ENCODE measurements around the gene ERF.

ERF gene

DNA sequence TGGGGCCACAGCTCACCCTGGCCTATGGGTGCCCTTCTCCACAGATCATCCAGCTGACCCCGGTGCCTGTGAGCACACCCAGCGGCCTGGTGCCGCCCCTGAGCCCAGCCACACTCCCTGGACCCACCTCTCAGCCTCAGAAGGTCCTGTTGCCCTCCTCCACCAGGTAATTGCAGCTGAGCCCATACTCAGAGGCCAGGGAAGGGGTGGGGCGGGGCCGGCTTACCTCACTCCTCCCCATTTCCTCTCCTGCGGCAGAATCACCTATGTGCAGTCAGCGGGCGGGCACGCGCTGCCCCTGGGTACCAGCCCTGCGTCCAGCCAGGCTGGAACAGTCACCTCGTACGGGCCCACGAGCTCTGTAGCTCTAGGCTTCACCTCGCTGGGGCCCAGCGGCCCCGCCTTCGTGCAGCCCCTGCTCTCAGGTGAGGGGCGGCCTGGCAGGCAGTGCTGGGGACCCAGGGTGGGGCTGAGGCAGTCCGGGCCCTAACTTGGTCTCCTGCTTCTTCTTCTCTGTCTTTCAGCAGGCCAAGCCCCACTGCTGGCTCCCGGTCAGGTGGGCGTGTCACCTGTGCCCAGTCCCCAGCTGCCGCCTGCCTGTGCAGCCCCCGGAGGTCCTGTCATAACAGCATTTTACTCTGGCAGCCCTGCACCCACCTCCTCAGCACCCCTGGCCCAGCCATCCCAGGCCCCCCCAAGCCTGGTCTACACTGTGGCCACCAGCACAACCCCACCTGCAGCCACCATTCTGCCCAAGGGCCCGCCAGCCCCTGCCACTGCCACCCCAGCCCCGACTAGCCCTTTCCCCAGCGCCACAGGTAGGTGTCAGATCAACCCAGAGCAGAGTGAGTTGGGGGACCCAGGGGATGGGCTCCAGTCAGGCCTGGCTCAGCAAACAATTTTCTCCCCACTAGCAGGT, 37.4 kb upstream of the ERF start:
- H3K4me1 ChIP-seq (ENCODE audit: control insufficient read depth, insufficient read depth, low read length), result peaks cover 2% of the 10 kb centered on the region
- H3K4me3 ChIP-seq (ENCODE audit: low read length), result no peak overlapping the region
- no peak overlapping the region for H3K27ac ChIP-seq (ENCODE audit: low read depth, low read length)
- H3K36me3 ChIP-seq (ENCODE audit: control insufficient read depth, insufficient read depth, low read length), result peaks cover 48% of the 10 kb centered on the region
- no peaks in the 10 kb centered on the region for H3K27me3 ChIP-seq (ENCODE audit: control insufficient read depth, insufficient read depth, low read length)
- no peak overlapping the region for H3K9ac ChIP-seq (ENCODE audit: low read length)

DNA sequence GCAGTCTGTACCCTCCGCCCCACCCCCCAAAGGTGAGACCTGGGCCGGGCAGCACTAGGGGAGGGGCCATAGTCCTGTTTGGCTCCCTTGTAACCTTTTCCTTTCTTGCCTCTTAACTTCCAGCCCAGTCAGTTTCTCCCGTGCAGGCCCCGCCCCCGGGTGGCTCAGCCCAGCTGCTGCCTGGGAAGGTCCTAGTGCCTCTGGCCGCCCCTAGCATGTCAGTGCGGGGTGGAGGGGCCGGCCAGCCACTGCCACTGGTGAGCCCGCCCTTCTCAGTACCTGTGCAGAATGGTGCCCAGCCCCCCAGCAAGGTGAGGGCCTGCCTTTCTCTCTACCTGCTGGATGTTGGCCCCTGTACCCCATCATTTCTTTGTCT, 36.5 kb upstream of the ERF start:
- H3K27me3 ChIP-seq (ENCODE audit: control insufficient read depth, insufficient read depth, low read length), result no peaks in the 10 kb centered on the region
- peaks cover 48% of the 10 kb centered on the region for H3K36me3 ChIP-seq (ENCODE audit: control insufficient read depth, insufficient read depth, low read length)
- peaks cover 2% of the 10 kb centered on the region for H3K4me1 ChIP-seq (ENCODE audit: control insufficient read depth, insufficient read depth, low read length)
- H3K9ac ChIP-seq (ENCODE audit: low read length), result no peak overlapping the region
- no peak overlapping the region for H3K27ac ChIP-seq (ENCODE audit: low read depth, low read length)
- H3K4me3 ChIP-seq (ENCODE audit: low read length), result no peak overlapping the region

DNA sequence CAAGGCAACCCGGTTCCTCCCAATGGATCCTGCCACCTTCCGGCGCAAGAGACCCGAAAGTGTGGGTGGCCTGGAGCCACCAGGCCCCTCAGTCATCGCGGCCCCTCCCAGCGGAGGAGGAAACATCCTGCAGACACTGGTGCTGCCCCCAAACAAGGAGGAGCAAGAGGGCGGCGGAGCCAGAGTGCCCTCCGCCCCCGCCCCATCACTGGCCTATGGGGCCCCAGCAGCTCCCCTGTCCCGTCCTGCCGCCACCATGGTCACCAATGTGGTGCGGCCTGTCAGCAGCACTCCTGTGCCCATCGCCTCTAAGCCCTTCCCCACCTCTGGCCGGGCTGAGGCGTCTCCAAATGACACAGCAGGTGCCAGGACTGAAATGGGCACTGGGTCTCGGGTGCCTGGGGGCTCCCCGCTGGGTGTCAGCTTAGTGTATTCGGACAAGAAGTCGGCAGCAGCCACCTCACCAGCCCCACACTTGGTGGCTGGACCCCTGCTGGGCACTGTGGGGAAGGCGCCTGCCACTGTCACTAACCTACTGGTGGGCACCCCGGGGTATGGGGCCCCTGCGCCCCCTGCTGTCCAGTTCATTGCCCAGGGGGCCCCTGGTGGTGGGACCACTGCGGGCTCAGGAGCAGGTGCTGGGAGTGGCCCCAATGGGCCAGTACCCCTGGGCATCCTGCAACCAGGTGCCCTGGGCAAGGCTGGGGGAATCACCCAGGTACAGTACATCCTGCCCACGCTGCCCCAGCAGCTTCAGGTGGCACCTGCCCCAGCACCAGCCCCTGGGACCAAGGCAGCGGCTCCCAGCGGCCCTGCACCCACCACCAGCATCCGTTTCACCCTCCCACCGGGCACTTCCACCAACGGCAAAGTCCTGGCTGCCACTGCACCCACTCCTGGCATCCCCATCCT, 35.9 kb upstream of the ERF start:
- peaks cover 48% of the 10 kb centered on the region for H3K36me3 ChIP-seq (ENCODE audit: control insufficient read depth, insufficient read depth, low read length)
- no peaks in the 10 kb centered on the region for H3K27me3 ChIP-seq (ENCODE audit: control insufficient read depth, insufficient read depth, low read length)
- H3K9ac ChIP-seq (ENCODE audit: low read length), result no peak overlapping the region
- H3K4me3 ChIP-seq (ENCODE audit: low read length), result no peak overlapping the region
- H3K4me1 ChIP-seq (ENCODE audit: control insufficient read depth, insufficient read depth, low read length), result peaks cover 5% of the 10 kb centered on the region
- no peak overlapping the region for H3K27ac ChIP-seq (ENCODE audit: low read depth, low read length)

DNA sequence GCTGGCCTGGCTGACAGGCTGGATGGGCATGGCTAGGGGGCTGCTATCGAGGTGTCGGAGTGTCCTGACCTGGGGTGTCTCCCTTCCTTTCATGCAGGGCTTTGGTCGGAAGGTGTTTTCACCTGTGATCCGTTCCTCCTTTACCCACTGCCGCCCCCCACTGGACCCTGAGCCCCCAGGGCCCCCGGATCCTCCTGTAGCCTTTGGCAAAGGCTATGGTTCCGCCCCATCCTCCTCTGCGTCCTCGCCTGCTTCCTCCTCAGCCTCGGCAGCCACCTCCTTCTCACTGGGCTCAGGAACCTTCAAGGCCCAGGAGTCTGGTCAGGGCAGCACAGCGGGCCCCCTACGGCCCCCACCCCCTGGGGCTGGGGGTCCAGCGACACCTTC, 35.2 kb upstream of the ERF start:
- peaks cover 12% of the 10 kb centered on the region for H3K4me1 ChIP-seq (ENCODE audit: control insufficient read depth, insufficient read depth, low read length)
- H3K27me3 ChIP-seq (ENCODE audit: control insufficient read depth, insufficient read depth, low read length), result no peaks in the 10 kb centered on the region
- H3K9ac ChIP-seq (ENCODE audit: low read length), result no peak overlapping the region
- no peak overlapping the region for H3K27ac ChIP-seq (ENCODE audit: low read depth, low read length)
- peaks cover 46% of the 10 kb centered on the region for H3K36me3 ChIP-seq (ENCODE audit: control insufficient read depth, insufficient read depth, low read length)
- no peak overlapping the region for H3K4me3 ChIP-seq (ENCODE audit: low read length)

DNA sequence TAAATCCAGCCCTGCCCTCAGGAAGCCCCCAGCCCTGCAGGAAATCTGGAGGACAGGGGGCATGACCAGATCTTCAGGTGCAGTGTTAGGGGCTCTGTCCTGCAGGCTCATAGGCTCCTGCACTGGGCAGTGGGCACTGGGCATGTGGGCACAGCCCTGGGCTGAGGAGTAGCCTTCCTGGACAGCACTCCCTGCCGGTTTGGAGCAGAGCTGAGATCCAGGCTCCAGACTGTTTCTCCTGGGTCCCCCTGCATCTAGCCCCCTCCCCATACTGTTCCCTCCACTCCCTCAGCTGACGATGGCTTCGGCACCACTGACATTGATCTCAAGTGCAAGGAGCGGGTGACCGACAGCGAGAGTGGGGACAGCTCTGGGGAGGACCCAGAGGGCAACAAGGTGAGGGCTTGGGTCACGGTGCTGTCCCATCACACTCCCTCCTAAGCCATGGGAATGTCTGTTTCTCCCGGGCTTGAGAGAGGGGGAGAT, 34.7 kb upstream of the ERF start:
- Histone ChIP-seq H3K27ac (ENCODE audit: low read depth, low read length) (no peak overlapping the region), H3K9ac (ENCODE audit: low read length) (no peak overlapping the region), H3K27me3 (ENCODE audit: control insufficient read depth, insufficient read depth, low read length) (no peaks in the 10 kb centered on the region), H3K4me3 (ENCODE audit: low read length) (no peak overlapping the region), H3K4me1 (ENCODE audit: control insufficient read depth, insufficient read depth, low read length) (peaks cover 16% of the 10 kb centered on the region), H3K36me3 (ENCODE audit: control insufficient read depth, insufficient read depth, low read length) (peaks cover 46% of the 10 kb centered on the region)

DNA sequence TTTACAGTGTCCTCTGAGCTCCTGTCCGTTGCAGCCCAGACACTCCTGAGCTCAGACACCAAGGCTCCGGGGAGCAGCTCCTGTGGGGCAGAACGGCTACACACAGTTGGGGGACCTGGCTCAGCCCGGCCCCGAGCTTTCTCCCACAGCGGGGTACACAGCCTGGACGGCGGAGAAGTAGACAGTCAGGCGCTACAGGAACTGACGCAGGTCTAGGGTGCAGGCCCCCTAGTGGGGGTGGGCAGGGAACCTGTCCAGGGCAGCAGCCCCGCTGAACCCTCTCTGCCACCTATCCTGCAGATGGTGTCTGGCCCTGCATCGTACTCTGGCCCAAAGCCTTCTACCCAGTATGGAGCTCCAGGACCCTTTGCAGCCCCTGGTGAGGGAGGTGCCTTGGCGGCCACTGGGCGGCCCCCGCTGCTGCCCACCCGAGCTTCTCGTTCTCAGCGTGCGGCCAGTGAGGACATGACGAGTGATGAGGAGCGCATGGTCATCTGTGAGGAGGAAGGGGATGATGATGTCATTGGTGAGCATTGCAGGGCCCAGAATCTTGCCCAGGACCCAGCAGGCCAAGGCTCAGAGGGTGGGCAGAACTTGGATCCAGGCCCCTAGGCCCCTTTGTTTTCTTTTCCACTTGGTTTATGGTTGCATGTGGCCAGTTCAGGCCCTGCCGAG, 34.1 kb upstream of the ERF start:
- no peak overlapping the region for H3K27ac ChIP-seq (ENCODE audit: low read depth, low read length)

DNA sequence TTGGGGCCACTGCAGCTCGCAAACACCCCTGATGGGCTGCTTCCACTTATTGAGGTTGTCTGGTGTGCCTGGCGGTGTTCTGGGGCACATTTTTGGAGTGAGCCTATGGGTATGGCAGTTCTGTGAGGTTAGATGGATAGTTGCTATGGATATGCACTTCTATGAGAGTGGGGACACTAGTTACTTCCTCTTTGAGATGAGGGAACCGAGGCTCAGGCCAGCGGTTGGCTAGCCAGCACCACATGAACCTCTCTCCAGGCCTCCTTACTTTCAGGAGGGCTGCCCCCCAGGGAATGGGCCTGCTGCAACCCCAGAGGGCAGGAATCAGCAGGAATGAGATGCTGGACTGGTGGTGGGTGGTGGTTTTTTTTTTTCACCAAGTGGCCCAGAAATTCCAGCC, 33.5 kb upstream of the ERF start:
- Histone ChIP-seq H3K36me3 (ENCODE audit: control insufficient read depth, insufficient read depth, low read length) (peaks cover 45% of the 10 kb centered on the region), H3K4me1 (ENCODE audit: control insufficient read depth, insufficient read depth, low read length) (peaks cover 18% of the 10 kb centered on the region), H3K27me3 (ENCODE audit: control insufficient read depth, insufficient read depth, low read length) (no peaks in the 10 kb centered on the region), H3K9ac (ENCODE audit: low read length) (no peak overlapping the region), H3K27ac (ENCODE audit: low read depth, low read length) (no peak overlapping the region), H3K4me3 (ENCODE audit: low read length) (no peak overlapping the region)

More for the DNA sequence above, 34.1 kb upstream of the ERF start:
- Histone ChIP-seq H3K36me3 (ENCODE audit: control insufficient read depth, insufficient read depth, low read length) (peaks cover 46% of the 10 kb centered on the region), H3K4me3 (ENCODE audit: low read length) (no peak overlapping the region), H3K27me3 (ENCODE audit: control insufficient read depth, insufficient read depth, low read length) (no peaks in the 10 kb centered on the region), H3K9ac (ENCODE audit: low read length) (no peak overlapping the region), H3K4me1 (ENCODE audit: control insufficient read depth, insufficient read depth, low read length) (peaks cover 17% of the 10 kb centered on the region)

DNA sequence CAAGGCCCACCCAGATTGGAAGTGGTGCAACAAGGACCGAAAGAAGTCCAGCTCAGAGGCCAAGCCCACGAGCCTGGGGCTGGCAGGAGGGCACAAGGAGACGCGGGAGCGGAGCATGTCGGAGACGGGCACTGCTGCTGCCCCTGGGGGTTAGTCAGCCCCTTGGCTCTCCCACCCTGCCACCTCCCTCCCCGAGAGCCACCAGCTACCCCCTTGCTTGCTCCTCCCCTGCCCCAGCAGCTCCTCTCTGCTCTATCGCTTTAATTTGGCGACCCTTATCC, 32.8 kb upstream of the ERF start:
- H3K36me3 ChIP-seq (ENCODE audit: control insufficient read depth, insufficient read depth, low read length), result peaks cover 42% of the 10 kb centered on the region
- H3K27me3 ChIP-seq (ENCODE audit: control insufficient read depth, insufficient read depth, low read length), result no peaks in the 10 kb centered on the region
- H3K4me3 ChIP-seq (ENCODE audit: low read length), result no peak overlapping the region
- H3K4me1 ChIP-seq (ENCODE audit: control insufficient read depth, insufficient read depth, low read length), result peaks cover 23% of the 10 kb centered on the region
- no peak overlapping the region for H3K27ac ChIP-seq (ENCODE audit: low read depth, low read length)
- no peak overlapping the region for H3K9ac ChIP-seq (ENCODE audit: low read length)

DNA sequence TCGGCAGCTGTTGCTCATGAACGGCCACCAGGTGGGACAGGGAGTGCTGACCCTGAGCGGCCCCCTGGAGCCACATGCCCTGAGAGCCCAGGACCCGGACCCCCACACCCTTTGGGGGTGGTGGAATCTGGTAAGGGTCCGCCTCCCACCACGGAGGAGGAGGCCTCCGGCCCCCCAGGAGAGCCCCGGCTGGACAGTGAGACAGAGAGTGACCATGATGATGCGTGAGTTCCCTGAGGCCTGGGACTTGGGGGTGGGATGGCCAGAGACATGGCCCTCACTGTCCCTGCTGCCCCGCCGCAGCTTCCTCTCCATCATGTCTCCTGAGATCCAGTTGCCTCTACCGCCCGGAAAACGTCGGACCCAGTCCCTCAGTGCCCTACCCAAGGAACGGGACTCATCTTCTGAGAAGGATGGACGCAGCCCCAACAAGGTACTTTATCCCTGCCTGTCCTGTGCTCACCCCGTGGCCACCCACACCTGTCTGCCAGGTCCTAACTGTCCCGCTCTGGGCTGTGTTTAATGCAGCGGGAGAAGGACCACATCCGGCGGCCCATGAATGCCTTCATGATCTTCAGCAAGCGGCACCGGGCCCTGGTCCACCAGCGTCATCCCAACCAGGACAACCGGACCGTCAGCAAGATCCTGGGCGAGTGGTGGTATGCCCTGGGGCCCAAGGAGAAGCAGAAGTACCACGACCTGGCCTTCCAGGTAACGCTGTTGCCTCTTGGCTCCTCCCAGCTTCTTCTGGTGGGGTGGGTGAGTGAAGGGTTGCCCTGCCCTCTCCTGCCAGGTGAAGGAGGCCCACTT, 32.3 kb upstream of the ERF start:
- no peak overlapping the region for H3K9ac ChIP-seq (ENCODE audit: low read length)
- no peak overlapping the region for H3K27ac ChIP-seq (ENCODE audit: low read depth, low read length)
- H3K36me3 ChIP-seq (ENCODE audit: control insufficient read depth, insufficient read depth, low read length), result peaks cover 39% of the 10 kb centered on the region

DNA sequence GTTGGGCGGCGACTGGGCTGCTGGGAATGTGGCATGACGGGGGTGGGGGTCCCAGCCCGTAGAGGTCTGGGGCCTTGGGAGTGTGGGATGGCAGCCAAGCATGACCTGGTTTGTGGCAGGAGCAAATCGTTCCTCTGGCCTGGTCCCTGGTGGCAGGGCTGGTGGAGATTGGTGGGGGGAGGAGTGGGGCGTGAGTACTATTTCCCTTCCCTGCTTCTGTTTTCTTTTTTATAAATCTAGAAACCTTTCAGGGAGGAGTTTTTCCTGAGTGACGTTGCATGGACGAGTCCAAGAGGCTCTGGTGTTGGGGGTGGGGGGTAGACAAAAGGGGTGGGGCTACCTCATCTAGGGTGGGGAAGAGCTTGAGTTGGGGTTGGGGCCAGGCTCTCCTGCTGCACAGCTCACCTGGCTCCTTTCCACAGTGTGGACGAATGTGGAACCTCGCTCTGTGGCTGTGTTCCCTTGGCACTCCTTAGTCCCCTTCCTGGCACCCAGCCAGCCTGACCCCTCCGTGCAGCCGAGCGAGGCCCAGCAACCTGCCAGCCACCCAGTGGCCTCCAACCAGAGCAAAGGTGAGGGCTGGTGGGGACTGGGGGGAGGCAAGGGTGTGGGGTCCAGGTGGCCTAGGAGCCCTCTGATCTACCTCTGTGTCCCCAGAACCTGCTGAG, 31.6 kb upstream of the ERF start:
- H3K27ac ChIP-seq (ENCODE audit: low read depth, low read length), result peak overlapping the region; percentile 77
- H3K36me3 ChIP-seq (ENCODE audit: control insufficient read depth, insufficient read depth, low read length), result peaks cover 33% of the 10 kb centered on the region
- no peak overlapping the region for H3K9ac ChIP-seq (ENCODE audit: low read length)
- H3K27me3 ChIP-seq (ENCODE audit: control insufficient read depth, insufficient read depth, low read length), result no peaks in the 10 kb centered on the region
- peaks cover 33% of the 10 kb centered on the region for H3K4me1 ChIP-seq (ENCODE audit: control insufficient read depth, insufficient read depth, low read length)
- H3K4me3 ChIP-seq (ENCODE audit: low read length), result peak overlapping the region; percentile 79

More for the DNA sequence above, 32.3 kb upstream of the ERF start:
- no peak overlapping the region for H3K4me3 ChIP-seq (ENCODE audit: low read length)
- peaks cover 26% of the 10 kb centered on the region for H3K4me1 ChIP-seq (ENCODE audit: control insufficient read depth, insufficient read depth, low read length)
- no peaks in the 10 kb centered on the region for H3K27me3 ChIP-seq (ENCODE audit: control insufficient read depth, insufficient read depth, low read length)

DNA sequence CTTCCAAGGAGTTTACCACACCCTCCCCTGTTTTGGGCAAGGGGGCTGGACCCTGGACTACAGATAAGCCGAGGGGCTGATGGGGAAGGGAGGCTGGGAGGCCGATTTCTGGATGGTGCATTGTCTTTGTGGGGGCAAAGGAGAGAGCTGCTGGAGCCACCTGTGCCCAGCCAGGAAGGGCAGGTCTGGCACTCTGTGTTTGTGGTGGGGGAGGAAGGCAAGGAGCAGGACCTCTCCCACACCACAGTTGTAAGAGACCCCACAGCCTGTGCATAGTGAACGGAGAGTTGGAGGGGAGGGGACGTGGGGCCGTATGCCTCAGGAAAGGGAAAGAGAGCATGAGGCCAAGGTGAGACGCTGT, 31.0 kb upstream of the ERF start:
- Histone ChIP-seq H3K27me3 (ENCODE audit: control insufficient read depth, insufficient read depth, low read length) (no peaks in the 10 kb centered on the region), H3K4me1 (ENCODE audit: control insufficient read depth, insufficient read depth, low read length) (peaks cover 36% of the 10 kb centered on the region), H3K9ac (ENCODE audit: low read length) (no peak overlapping the region), H3K4me3 (ENCODE audit: low read length) (peak overlapping the region; percentile 79), H3K36me3 (ENCODE audit: control insufficient read depth, insufficient read depth, low read length) (peaks cover 29% of the 10 kb centered on the region), H3K27ac (ENCODE audit: low read depth, low read length) (peak overlapping the region; percentile 77)

All from rectal smooth muscle tissue (tissue), 1 donor.